HUES6 (cell line): ENCODE measurements around the gene CREBBP.

Experiments used
- H3K27ac ChIP-seq: 2 replicates; pipeline ENCODE4 v1.7.0; 2013; ENCODE audit warnings: low read depth, mild to moderate bottlenecking, low read length, inconsistent platforms
- H3K27me3 ChIP-seq: 2 replicates; pipeline ENCODE4 v1.6.1; 2013; ENCODE audit warnings: low read length; ENCODE audit not compliant: control insufficient read depth, insufficient read depth
- H3K36me3 ChIP-seq: 2 replicates; pipeline ENCODE4 v1.6.1; 2013; ENCODE audit warnings: low read length; ENCODE audit not compliant: control insufficient read depth, insufficient read depth
- H3K4me1 ChIP-seq: 2 replicates; pipeline ENCODE4 v1.6.1; 2013; ENCODE audit warnings: low read length; ENCODE audit not compliant: control insufficient read depth, insufficient read depth
- H3K4me3 ChIP-seq: 2 replicates; pipeline ENCODE4 v1.5.1; 2013; ENCODE audit warnings: low read depth, low read length
- H3K9ac ChIP-seq: one replicate; pipeline ENCODE4 v1.6.1; 2013; ENCODE audit warnings: mild to moderate bottlenecking, low read length
- H3K9me3 ChIP-seq: 2 replicates; pipeline ENCODE4 v1.6.1; 2013; ENCODE audit warnings: low read depth, low read length; ENCODE audit not compliant: control insufficient read depth, insufficient read depth

The CREBBP gene

DNA sequence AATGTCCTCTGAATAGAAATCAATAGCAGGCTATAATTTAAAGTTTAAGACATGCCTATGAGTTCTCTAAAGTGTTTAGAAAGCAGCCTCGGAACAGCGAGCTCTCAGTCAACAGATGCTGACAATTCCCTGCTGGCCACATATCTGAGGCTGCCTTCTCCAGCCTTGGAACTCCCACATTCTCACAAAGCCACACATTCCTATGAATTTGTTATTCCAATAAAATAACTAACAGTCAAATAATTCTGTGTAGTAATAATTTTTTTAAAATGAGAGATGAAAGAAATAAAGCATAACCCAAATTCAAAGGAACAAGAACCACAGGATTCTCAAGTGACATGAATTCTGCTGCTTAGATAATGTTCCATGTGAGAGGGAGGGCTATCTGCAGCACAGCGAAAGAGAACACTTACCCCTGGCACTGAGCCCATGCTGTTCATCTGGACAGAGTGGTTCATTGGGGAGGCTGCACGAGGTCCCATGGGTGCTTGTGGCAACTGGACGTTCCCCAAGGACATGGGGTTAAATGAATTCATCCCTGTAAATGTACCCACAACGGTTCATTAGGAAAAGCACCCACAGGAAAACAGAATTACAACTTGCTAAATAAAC, 106.3 kb downstream of the CREBBP start:
- H3K9ac ChIP-seq: no peak overlapping the region
- no peak overlapping the region for H3K4me3 ChIP-seq
- no peaks in the 10 kb centered on the region for H3K9me3 ChIP-seq
- H3K4me1 ChIP-seq: no peaks in the 10 kb centered on the region
- H3K27me3 ChIP-seq: no peaks in the 10 kb centered on the region
- H3K27ac ChIP-seq: no peak overlapping the region
- peaks cover 85% of the 10 kb centered on the region for H3K36me3 ChIP-seq

DNA sequence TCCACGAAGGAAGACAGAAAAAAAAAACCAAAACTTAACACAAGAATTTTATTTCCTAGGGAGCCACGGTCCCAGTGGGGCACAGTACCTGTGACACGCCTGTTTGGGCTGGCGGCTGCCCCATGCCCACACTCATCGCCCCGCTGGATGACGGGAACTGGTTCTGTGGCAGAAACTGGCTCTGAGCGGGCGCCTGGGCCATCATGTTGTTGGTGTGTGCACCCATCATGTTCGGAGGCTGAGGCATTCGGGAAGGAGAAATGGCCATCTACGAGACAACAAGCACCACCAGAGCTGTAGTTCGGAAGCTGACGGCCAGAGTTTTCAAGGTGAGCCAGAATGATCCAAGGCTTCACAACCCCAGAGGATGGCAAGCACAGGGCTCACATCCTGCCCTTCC, 106.8 kb downstream of the CREBBP start:
- no peaks in the 10 kb centered on the region for H3K9me3 ChIP-seq
- no peaks in the 10 kb centered on the region for H3K27me3 ChIP-seq
- no peaks in the 10 kb centered on the region for H3K4me1 ChIP-seq
- H3K9ac ChIP-seq: no peak overlapping the region
- H3K27ac ChIP-seq: no peak overlapping the region
- no peak overlapping the region for H3K4me3 ChIP-seq
- peaks cover 87% of the 10 kb centered on the region for H3K36me3 ChIP-seq

DNA sequence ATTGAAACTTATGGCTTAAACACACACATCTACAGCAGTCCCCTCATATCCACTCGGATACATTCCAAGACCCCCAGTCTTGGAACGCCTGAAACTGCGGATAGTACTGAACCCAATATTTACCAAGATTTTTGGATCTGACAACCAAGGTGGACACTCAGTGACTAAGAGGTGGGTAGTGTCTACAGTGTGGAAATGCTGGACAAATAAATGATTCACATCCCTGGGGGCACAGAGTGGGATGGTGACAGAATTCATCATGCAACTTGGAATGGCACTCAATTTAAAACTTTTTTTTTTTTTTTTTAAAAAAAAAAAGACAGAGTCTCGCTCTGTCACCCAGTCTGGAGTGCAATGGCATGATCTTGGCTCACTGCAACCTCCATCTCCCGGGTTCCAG, 109.0 kb downstream of the CREBBP start:
- H3K36me3 ChIP-seq: peaks cover 90% of the 10 kb centered on the region
- H3K9ac ChIP-seq: no peak overlapping the region
- no peaks in the 10 kb centered on the region for H3K4me1 ChIP-seq
- no peak overlapping the region for H3K27ac ChIP-seq
- H3K4me3 ChIP-seq: no peak overlapping the region
- no peaks in the 10 kb centered on the region for H3K27me3 ChIP-seq
- H3K9me3 ChIP-seq: no peaks in the 10 kb centered on the region

DNA sequence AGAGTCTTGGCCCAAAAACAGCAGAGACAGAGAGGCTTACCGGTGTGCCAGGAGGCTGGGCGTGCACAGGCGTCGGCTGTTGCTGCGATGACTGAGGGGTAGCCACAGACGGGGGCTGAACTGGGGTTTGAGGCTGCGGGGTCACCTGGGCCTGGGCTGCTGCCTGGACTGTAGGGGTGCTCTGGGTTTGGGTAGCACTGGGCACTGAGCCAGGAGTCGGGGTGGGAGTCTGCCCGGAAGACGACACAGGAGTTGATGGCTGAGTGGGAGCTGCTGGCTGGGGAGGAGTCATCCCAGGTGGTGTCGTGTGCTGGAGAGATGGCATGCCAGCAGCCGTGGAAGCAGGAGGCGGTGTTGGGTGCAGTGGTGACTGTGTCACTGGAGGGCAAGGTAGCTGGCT, 110.0 kb downstream of the CREBBP start:
- Histone ChIP-seq H3K9ac (no peak overlapping the region), H3K4me3 (no peak overlapping the region), H3K9me3 (no peaks in the 10 kb centered on the region), H3K27ac (no peak overlapping the region), H3K27me3 (no peaks in the 10 kb centered on the region), H3K36me3 (peaks cover 90% of the 10 kb centered on the region), H3K4me1 (no peaks in the 10 kb centered on the region)

DNA sequence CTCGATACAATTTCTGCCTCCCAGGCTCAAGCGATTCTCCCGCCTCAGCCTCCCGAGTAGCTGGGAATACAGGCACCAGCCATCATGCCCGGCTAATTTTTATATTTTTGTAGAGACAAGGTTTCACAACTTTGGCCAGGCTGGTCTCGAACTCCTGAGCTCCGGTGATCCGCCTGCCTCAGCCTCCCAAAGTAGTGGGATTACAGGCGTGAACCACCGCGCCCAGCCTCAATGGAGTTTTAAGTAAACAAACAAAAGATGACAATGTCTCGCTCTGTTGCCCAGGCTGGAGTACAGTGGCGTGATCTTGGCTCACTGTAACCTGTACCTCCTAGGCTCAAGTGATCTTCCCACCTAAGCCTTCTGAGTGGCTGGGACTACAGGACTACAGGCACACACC, 110.6 kb downstream of the CREBBP start:
- no peaks in the 10 kb centered on the region for H3K27me3 ChIP-seq
- no peaks in the 10 kb centered on the region for H3K4me1 ChIP-seq
- no peak overlapping the region for H3K9ac ChIP-seq
- H3K27ac ChIP-seq: no peak overlapping the region
- H3K4me3 ChIP-seq: no peak overlapping the region
- H3K9me3 ChIP-seq: no peaks in the 10 kb centered on the region
- peaks cover 89% of the 10 kb centered on the region for H3K36me3 ChIP-seq

DNA sequence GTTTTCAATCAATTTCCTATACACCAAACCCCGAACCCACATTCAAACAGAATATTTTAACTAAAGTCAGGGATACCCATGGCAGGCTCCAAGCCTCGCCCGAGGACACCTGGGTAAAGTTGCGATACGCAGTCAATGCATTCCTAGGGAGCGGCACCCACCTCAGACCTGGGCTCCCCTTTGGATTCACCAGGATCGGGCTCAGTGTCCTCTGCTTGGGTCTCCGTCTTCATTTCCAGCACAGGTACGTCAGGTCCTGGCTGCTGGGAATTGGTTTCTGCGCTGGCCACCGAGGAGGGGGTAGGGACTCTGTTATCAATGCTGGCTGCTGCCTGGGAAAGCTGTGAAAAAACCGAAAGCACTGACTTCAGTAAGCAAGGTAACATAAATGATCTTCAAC, 111.5 kb downstream of the CREBBP start:
- H3K4me3 ChIP-seq: no peak overlapping the region
- H3K27me3 ChIP-seq: no peaks in the 10 kb centered on the region
- no peaks in the 10 kb centered on the region for H3K4me1 ChIP-seq
- H3K36me3 ChIP-seq: peaks cover 88% of the 10 kb centered on the region
- H3K9me3 ChIP-seq: no peaks in the 10 kb centered on the region
- H3K9ac ChIP-seq: no peak overlapping the region
- H3K27ac ChIP-seq: no peak overlapping the region

DNA sequence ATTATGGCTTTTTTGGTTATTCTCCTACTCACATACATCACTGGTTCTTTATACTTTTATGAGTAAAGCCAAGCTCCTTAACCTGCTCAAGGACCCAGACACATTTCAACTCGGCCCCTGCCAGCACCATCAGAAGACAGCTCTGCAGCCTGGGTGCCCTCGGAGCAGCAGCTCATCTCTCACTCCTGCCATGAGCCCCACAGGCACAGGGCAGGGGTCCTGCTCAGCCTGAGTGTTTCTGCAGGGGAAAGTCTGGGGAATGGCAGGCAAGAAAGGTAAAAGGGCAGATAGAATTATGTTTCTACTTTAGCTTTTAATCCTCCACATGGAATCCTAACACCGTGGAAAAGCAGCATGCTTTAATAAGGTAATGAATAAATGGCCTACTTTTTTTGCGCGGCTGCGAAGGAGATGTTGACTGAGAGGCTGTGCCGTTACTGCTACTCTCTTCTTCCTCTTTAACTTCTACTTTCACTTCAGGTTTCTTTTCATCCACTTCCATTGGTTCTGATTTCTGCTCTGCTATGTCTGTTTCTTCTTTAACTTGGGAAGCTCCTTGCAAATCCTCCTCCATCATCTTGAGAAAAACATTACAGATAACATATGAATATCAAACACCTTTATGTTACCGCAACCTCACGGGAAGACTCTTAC, 113.1 kb downstream of the CREBBP start:
- no peaks in the 10 kb centered on the region for H3K9me3 ChIP-seq
- peaks cover 78% of the 10 kb centered on the region for H3K36me3 ChIP-seq
- no peak overlapping the region for H3K9ac ChIP-seq
- H3K4me3 ChIP-seq: no peak overlapping the region
- H3K27me3 ChIP-seq: no peaks in the 10 kb centered on the region
- H3K27ac ChIP-seq: no peak overlapping the region
- H3K4me1 ChIP-seq: no peaks in the 10 kb centered on the region

DNA sequence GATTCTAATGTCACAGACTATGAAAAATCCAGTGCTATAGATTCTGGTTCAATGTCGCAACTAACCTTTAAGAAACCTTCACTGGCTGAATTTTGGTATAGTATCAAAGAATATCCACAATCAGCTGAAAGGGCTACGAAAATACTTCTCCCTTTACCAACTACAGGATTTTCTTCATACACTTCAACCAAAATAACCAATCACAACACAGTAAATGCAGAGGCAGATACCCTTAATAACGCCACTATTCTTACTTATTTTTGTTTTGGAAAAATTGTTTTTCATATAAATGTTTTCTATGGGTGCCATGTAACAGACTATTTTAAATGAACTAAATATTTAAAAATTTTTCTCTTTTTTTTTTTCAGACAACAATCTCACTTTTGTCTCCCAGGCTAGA, 114.3 kb downstream of the CREBBP start:
- peaks cover 83% of the 10 kb centered on the region for H3K36me3 ChIP-seq
- H3K9ac ChIP-seq: no peak overlapping the region

DNA sequence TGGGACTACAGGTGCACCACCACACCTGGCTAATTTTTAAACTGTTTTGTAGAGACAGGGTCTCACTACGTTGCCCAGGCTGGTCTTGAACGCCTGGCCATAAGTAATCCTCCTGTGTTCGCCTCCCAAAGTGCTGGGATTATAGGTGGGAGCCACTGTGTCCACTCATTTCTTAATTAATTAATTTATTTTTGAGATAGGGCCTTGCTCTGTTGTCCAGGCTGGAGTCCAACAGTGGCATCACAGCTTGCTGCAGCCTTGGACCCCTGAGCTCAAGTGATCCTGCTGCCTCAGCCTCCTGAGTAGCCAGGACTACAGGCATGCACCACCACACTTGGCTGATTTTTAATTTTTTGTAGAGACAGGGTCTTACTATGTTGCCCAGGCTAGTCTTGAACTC, 116.1 kb downstream of the CREBBP start:
- H3K4me3 ChIP-seq: no peak overlapping the region

More for the DNA sequence above, 114.3 kb downstream of the CREBBP start:
- no peaks in the 10 kb centered on the region for H3K27me3 ChIP-seq
- H3K27ac ChIP-seq: no peak overlapping the region
- no peaks in the 10 kb centered on the region for H3K9me3 ChIP-seq
- H3K4me1 ChIP-seq: no peaks in the 10 kb centered on the region
- no peak overlapping the region for H3K4me3 ChIP-seq

DNA sequence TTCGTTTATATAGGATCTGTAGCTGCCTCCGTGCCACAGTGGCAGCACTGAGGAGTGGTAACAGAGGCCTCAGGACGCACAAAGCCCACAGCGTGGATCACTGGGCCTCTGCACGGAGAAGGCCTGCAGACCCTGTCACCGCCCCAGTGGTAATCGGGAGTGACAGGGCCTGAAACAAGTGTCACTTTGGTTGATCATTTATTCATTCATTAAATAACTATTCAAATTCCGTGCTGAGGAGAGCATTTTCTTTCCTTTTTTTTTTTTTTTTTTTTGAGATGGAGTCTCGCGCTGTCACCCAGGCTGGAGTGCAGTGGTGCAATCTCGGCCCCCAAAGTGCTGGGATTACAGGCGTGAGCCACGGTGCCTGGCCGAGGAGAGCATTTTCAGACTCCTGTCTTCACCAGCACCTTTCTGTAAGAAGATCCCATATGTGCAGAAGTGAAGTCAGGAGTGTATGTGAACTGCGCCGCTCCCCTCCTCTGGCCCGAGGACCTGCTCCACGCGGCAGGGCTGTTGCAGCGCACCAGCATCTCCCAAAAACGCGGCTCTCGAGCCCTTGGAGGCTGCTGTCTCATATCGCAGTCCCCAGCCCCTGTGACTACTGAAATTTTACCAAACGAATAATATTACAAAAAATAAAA, 118.3 kb downstream of the CREBBP start:
- no peak overlapping the region for H3K27ac ChIP-seq
- no peaks in the 10 kb centered on the region for H3K9me3 ChIP-seq
- peaks cover 73% of the 10 kb centered on the region for H3K36me3 ChIP-seq
- H3K4me3 ChIP-seq: no peak overlapping the region
- H3K9ac ChIP-seq: no peak overlapping the region
- H3K4me1 ChIP-seq: no peaks in the 10 kb centered on the region
- no peaks in the 10 kb centered on the region for H3K27me3 ChIP-seq

More for the DNA sequence above, 116.1 kb downstream of the CREBBP start:
- H3K4me1 ChIP-seq: no peaks in the 10 kb centered on the region
- H3K27ac ChIP-seq: no peak overlapping the region
- H3K9me3 ChIP-seq: no peaks in the 10 kb centered on the region
- H3K9ac ChIP-seq: no peak overlapping the region
- H3K36me3 ChIP-seq: peaks cover 73% of the 10 kb centered on the region
- no peaks in the 10 kb centered on the region for H3K27me3 ChIP-seq

DNA sequence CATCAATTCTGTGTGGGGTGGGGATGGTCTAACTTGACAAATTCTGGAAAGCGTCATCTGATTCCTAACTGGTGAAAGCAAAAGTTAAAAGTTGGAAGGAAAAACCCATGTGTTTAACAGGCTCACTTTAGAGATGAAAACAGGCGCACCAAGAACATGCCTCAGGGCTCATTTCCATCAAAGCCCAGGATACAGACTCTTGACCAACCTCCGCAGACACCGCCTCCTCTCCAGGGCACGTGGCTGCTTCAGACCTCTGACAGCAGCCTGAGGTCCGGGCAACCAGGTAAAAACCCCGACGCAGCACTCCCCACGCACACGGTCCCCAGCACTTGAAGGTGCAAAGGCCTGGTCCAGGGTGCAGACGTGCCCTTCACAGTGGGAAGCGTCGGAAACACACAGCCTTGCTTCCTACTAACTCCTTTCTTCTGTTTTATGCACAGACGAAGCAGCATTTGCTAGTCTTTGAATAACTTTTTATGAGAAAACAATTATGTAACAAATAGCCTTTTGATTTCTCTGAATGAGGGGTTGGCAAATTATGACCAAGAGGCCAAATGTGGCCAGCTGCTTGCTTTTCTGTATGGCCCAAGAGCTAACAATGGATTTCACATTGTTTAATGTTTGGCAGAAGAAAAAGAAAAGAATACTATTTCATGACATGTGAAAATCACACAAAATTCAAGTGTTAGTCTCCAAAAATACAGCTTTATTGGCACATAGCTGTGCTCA, 119.0 kb downstream of the CREBBP start:
- H3K27me3 ChIP-seq: no peaks in the 10 kb centered on the region
- H3K9me3 ChIP-seq: no peaks in the 10 kb centered on the region
- no peaks in the 10 kb centered on the region for H3K4me1 ChIP-seq
- H3K27ac ChIP-seq: no peak overlapping the region
- no peak overlapping the region for H3K4me3 ChIP-seq
- no peak overlapping the region for H3K9ac ChIP-seq
- H3K36me3 ChIP-seq: peaks cover 73% of the 10 kb centered on the region
